ENCODE measurements around the gene MT1HL1.

Gene MT1HL1

GRCh38 chr1:236957235-236957634 is 47.0 kb downstream of the MT1HL1 start:
- TF ChIP-seq ZFX (IDR thresholded peaks at IDR 0.05; ENCODE audit: borderline replicate concordance) (no peak), CTCF (IDR thresholded peaks at IDR 0.05) (no peak)
- no peak overlapping the region for H3K27ac ChIP-seq

All from 22Rv1 (cell line).